Occipital lobe (tissue), 2 donors: Measurements from ENCODE around the gene ZSCAN20. TPM values are rescaled to one million over a fixed set of nuclear protein-coding genes. Genes with fewer than 3 reads are reported as not detected.

ENCODE experiments used
- DNase-seq: peaks from one replicate; lab custom pipeline; 2025; lab: John Stamatoyannopoulos, UW
- total RNA-seq: library from RNA; depleted of rRNA; stranded (reverse); fragments of >200 nt; gene quantifications from one replicate; pipeline ENCODE4 v1.2.3, GENCODE V29; 2014

Gene ZSCAN20
- total RNA-seq: 10.3 TPM

DNA sequence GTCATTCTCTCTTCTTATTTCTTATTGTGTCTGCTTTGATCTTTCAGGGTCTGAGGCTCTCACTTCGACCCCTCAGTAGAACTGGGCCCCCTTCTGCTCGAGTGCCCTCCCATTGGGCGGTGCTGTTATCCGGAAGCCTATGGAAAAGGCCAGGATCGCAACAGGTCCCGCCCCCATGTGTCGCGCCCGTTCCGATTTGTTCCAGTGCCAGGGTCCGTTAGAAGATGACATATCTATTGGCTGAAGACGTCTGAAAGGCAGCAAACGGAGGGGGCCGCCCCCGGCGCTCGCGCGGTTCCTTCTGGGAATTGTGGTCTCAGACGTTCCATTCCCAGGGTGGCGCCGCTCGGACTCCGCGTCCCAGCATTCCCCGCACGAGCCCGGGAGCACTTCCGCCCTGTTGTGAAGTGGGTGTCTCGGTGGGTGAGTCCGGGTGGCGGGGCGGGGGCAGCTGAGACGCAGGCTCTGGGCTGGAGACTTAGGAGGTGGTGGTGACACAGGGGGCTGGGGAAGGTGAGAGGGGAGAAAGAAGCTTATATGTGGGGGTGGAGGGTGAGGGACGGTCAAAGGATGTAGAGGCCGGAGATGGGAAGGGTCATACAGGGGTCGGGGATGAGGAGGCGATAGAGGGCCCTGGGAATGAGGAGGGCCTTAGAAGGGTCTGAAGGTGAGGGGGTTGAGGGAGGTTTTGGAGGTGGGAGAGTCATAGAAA is at the start of gene ZSCAN20:
Gene ZSCAN20 (plus strand): TSS at position 377 of the 712 bp plus-strand sequence. CDS start 6,644 bp downstream, outside the sequence.
- peak; percentile 99 for DNase-seq

DNA sequence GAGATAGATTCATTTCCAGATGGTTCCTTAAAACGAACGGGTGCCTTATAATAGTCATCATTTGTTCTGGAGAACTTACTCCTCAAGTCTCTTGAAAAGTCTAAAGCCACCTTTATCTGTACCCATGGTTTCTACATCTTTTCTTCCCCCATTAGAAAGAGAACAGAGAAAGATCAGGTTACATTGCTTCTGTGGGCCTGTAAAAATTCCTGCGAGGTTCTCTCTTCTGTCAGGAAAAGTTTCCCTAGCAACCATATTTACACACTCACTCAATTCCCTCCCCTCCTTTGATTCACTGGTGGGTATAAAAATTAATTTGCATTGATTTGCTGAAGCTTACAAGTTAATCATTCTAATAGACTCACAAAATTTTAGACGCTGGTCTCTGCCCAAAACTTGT is 48.2 kb upstream of the ZSCAN20 start:
- no peak for DNase-seq

DNA sequence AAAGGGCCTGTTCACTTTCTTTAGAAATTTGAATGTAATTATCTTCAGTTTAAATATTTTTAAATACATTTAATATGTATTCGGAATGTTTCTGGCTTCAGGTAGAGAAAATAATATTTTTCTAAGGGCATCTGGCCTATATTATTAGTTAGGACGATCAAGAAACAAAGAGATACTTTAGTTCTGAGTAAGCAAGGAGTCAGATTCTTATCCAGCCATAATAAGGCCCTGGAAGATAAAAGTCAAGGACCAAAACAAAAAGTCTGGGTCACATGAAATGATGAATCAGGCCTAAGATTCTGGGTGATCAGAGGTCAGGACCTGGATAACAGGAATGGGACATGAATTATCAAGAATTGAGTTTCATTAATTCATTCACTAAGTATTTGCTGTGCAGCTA is 47.8 kb upstream of the ZSCAN20 start:
- no peak for DNase-seq

GRCh38 chr1:33425900-33426299 is 46.5 kb upstream of the ZSCAN20 start:
- no peak for DNase-seq

DNA sequence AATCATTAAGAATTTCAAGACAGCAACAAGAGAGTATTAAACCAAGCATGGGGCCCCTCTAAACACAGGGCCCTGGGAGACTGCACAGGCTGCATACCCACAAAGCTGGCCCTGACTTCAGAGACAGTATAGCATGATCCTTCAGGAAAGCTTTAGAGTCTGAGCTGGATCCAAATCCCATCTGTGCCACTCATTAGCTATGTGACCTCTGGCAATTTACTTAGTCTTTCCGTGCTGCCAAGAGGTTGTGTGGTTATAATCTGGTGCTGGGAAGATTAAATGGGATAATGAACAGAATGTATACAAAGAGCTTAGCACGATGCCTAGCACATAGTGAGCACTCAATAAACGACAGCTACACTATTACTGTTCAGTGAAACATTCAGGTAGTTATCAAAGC is 45.5 kb upstream of the ZSCAN20 start:
- DNase-seq: no peak

DNA sequence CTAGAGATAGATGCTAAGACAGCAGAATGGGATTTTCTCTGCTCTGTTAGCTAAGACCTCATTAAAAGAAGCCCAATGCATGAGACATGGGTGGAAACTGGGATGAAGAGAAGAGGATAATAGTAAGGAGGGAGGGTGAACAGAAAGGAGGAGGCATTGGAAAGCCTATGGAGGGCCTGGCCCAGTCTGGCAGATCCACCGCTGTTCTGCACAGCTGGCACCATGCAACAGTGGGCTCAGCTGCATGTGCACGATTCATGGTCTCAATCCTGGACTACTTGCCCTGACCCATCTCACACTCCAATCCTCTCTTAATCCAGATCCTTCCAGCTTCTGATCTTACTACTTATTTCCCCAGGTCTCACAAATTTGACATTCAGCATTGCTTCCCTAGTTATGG is 43.8 kb upstream of the ZSCAN20 start:
- no peak for DNase-seq

DNA sequence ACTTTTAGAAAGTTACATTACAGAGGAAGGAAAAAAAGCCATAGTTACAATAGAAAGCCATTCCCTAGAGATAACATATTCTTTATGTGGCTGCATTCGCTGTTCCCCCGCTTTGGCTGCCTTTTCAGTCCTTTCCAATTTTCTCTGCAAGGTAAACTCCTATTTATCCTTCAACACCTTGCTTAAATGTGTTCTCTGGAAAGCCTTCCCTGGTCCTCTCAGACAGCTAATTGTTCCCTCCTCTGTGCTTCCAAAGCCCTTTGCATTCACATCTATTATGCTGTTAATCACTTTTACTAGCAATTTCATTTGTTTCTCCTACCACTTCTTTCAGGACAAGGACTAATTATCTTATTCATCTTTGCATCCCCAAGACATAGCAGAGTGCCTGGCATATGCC is 43.1 kb upstream of the ZSCAN20 start:
- no peak for DNase-seq

DNA sequence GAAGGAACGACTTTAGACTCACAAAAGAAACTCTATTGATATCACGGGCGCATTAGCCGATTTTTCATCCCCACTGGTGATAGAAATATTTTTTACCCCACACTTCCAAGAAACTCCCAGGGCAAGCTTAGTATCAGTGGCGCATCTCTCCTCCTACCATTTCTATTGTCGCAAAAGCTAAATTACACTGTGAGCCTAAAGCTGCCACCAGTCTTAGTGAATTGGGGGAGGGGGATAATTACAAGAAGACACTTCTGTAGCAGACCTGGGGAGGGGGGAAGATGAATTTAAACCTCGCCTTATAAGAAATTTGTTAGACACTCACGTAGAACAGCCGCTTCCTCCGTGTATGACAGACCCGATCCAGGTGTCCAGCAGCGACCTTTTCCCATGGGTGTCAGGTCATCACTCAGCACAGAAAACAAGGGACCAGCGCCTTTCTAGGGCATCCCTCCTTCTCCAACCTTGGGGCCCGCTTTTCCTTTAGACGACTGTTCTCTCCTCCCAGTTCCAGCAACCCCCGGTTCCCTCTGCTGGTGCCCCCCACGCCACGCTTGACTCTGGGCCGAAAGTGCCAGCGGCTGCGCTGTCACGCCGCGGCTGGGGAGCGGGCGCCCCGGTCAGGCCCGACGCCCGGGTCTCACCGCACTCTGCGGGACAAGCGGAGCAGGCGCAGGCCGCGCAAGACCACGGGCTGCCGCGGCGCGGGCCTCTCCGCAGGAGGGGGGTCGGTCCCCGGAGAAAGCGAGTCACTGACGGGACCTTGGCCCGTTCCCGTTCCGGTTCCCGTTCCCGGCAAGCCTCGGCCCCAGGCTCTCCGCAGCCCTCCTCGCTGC is 42.4 kb upstream of the ZSCAN20 start:
- no peak for DNase-seq

DNA sequence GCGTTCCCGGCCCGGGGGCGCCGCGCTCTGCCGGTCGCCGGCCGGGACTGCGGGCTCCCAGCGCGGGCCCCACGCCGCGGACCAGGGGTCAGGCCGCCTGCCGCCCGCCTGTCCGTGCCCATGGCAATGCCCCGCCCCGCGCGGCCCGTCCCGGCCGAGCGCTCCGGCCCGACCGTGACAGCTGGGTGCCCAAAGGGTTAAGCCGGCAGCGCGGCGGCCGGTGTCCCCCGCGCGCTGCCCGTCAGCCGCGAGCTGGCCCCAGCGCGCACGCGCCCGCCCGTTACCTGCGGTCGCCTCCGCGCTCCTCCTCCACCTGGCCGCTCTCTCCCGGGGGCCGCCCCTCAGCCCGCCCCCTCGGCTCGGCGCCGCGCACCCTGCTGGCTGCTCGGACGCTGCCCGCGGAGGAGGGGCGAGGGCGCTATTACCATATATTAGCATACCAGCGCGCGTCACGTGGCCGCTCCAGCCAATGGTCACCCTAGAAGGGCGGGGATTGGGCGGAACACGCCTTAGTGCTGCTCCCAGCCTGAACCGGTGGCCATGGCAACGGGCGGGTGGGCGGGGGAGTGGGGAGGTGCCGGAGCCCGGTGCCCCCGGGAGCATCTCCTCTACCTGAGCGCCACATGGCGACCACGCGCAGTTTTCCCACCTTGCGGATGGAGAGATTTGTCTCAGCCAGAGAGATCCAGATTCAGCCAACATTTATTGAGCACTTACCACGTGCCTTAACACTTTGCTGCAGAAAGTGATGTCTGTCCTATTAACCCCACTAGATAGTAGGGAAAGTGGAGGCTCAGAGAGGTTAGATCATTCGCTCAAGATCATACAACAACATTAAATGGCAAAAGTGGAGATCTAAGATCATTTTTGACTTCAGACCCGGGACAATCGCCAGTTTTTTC is 41.5 kb upstream of the ZSCAN20 start, which contains the start of gene PHC2:
Gene PHC2 (minus strand): TSS at position 404 of the 902 bp plus-strand sequence. CDS start 55,556 bp downstream, outside the sequence.
- peak; percentile 97 for DNase-seq

DNA sequence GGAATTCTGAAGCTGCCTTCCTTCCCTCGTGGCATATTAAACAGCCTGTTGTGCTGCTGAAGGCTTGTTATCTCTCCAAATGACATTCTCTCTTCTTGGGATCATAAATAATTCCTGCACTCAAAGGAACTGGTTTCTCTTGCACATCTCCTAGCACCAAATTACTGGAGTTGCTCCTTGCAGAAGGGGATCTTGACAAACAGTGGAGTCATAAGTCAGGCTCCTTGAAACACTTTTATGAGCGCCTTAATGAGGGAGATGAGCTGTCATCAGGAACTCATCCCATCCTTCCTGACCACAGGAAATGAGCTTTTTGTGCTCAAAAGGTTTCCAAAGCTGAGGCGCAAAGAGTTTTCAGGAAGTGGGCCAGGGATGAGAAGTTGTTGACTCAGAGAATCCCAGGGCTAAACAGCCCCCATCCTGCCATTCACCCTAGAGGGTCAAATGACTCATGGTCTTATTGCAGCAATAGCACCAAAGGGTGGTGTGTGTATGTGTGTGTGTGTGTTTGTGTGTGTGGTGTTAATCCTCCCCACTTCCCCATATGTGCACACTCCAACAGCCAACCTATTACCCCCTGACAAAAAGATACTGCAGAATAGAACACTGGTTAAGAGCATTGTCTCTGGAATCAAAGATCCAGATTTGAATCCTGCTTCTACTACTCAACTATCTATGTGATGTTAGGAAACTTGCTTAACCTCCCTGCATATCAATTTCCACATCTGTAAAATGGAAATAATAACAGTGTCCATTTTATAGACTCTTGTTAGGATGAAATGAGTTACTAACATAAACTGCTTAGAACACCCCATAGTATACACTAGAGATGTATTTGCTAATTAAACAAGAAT is 38.7 kb upstream of the ZSCAN20 start:
- no peak for DNase-seq

DNA sequence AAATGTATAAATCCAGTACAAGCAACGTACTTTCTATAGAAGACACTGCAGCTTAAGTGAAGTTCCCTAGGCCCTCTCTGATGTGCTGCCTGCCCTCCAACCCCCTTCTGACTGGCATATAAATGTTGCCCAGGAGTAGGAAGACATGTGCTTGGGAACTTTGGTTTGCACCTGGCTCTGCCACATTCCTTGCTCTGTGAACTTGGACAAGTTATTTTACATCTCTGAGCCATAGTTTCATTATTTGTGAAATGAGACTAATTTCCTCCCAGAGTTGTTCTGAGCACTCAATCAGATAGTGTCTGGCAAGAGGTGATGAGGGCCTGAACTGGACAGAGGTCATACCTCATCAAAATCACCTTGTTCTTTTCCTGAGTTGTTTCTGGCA is 38.1 kb upstream of the ZSCAN20 start:
- no peak for DNase-seq

- DNase-seq: no peak
These were observed 37.2 kb upstream of the ZSCAN20 start for GRCh38 chr1:33435096-33435820.

DNA sequence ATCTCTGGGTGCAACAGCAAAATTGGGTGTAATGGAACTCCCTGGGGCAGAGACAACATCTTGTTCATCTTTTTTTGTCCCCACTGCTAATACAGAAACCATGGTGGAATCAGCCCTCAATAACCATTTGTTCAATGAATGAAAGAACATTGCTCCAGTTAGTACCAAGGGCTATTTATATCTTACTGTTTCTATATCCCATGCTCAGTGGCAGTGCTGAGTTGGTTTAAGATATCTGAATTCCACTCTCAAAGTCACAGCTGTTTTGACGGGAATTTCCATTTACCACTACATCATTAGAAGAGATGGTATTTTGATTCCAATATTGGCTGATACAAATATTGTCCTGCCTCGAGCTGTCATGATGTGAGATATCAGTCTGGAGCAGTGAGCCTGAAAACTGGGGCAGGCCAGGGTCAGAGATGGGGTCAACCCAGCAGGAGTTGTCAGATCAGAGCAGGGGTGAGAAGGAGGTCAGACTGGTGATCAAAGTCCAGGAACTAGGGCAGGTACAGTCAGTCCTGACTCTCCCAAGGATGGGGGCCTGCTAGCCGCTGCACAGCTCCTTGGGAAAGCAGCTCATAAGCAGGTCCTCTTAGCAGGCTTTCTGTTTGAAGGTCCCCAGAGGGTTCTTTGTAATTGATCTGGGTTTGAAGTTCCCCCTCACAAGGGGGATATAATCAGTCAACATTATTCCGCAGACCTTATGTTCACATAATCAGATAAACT is 35.7 kb upstream of the ZSCAN20 start:
- no peak for DNase-seq

GRCh38 chr1:33438364-33439160 is 33.9 kb upstream of the ZSCAN20 start:
- no peak for DNase-seq

- DNase-seq: no peak
These were observed 32.8 kb upstream of the ZSCAN20 start for GRCh38 chr1:33439662-33440061.

GRCh38 chr1:33441088-33441745 is 31.2 kb upstream of the ZSCAN20 start:
- DNase-seq: no peak

- no peak for DNase-seq
These were observed 30.3 kb upstream of the ZSCAN20 start for GRCh38 chr1:33442141-33442540.
